Endodermal cell (in vitro differentiated cells): ENCODE data around the gene ARHGEF10L. TPM values are rescaled to one million over a fixed set of nuclear protein-coding genes. Genes with fewer than 3 reads are reported as not detected.

Source experiments
- DNase-seq: peaks from one replicate; pipeline ENCODE4 v3.0.0-alpha.2; 2017
- H3K27ac ChIP-seq: 2 replicates; pipeline ENCODE4 v1.5.1; 2013; ENCODE audit warnings: mild to moderate bottlenecking, low read depth, low read length, moderate library complexity
- H3K27me3 ChIP-seq: 2 replicates; pipeline ENCODE4 v1.6.1; 2013; ENCODE audit warnings: mild to moderate bottlenecking, low read length, moderate library complexity; ENCODE audit not compliant: insufficient read depth, control insufficient read depth, poor library complexity, severe bottlenecking
- H3K36me3 ChIP-seq: 2 replicates; pipeline ENCODE4 v1.7.0; 2013; ENCODE audit warnings: mild to moderate bottlenecking, low read length, moderate library complexity; ENCODE audit not compliant: control insufficient read depth, insufficient read depth
- H3K4me1 ChIP-seq: one replicate; pipeline ENCODE4 v1.7.0; 2013; ENCODE audit warnings: low read length; ENCODE audit not compliant: control insufficient read depth, insufficient read depth
- H3K4me3 ChIP-seq: 2 replicates; pipeline ENCODE4 v1.5.1; 2013; ENCODE audit warnings: mild to moderate bottlenecking, low read length, moderate library complexity
- H3K9ac ChIP-seq: 2 replicates; pipeline ENCODE4 v1.6.1; 2013; ENCODE audit warnings: mild to moderate bottlenecking, low read length, moderate library complexity; ENCODE audit not compliant: poor library complexity, severe bottlenecking; ENCODE audit errors: extremely low read depth
- H3K9me3 ChIP-seq: 2 replicates; pipeline ENCODE4 v1.6.1; 2013; ENCODE audit warnings: mild to moderate bottlenecking, low read length, moderate library complexity; ENCODE audit not compliant: control insufficient read depth
- H3K27ac Mint-ChIP-seq: 2 replicates; pipeline ENCODE4 v1.8.0; 2020; ENCODE audit warnings: mixed read lengths
- H3K27me3 Mint-ChIP-seq: 2 replicates; pipeline ENCODE4 v1.8.0; 2021; ENCODE audit warnings: mild to moderate bottlenecking, mixed read lengths; ENCODE audit not compliant: insufficient read depth
- H3K36me3 Mint-ChIP-seq: 2 replicates; pipeline ENCODE4 v1.8.0; 2020; ENCODE audit warnings: low read depth, mixed read lengths
- H3K4me1 Mint-ChIP-seq: 2 replicates; pipeline ENCODE4 v1.8.0; 2020; ENCODE audit warnings: mixed read lengths
- H3K4me3 Mint-ChIP-seq: 2 replicates; pipeline ENCODE4 v1.8.0; 2020; ENCODE audit warnings: mild to moderate bottlenecking, moderate library complexity, mixed read lengths
- H3K9me3 Mint-ChIP-seq: 2 replicates; pipeline ENCODE4 v1.8.0; 2020; ENCODE audit warnings: mild to moderate bottlenecking, mixed read lengths
- CTCF ChIP-seq: fragments of 200-600 bp; sonication (generic); conservative IDR thresholded peaks from 2 replicates; pipeline ENCODE4 v1.5.0; 2021; ENCODE audit warnings: antibody characterized with exemption, mild to moderate bottlenecking
- WGBS, 2 experiments: methylation state at CpG; one replicate each; pipeline versions ENCODE4 v1.1.5 to v1.1.7; 2013; ENCODE audit warnings: missing lambda C conversion rate in 2 of 2, mixed read lengths in 1 of 2; ENCODE audit not compliant: insufficient coverage in 1 of 2, insufficient read length in 1 of 2; 5-methylcytosine and 5-hydroxymethylcytosine counted together
- total RNA-seq, 2 donors: library from RNA; stranded (reverse); fragmentation: NEBNext Ultra II Directional in 1 of 2; extraction: Animal tissue kit (Norgen Biotek cat#: 25700) in 1 of 2; gene quantifications; 2 replicates in 1 of 2; 3 replicates in 1 of 2; pipeline ENCODE4 v1.2.1, GENCODE V29; 2021

Gene ARHGEF10L
- total RNA-seq, 2 donors from 2014 or later: 5.2 to 10.5 TPM

- H3K4me1 ChIP-seq: peaks cover 3% of the 10 kb centered on the region
- H3K27ac Mint-ChIP-seq: peak overlapping the region; percentile 83
- H3K4me1 Mint-ChIP-seq: peaks cover 10% of the 10 kb centered on the region
- H3K4me3 ChIP-seq: peak overlapping the region; percentile 45
- H3K27me3 Mint-ChIP-seq: peaks cover 84% of the 10 kb centered on the region
- WGBS, 2 experiments: 18 to 21% methylated on average over 7 to 20 of the region's 20 CpGs
- H3K36me3 Mint-ChIP-seq: no peaks in the 10 kb centered on the region
- peaks cover 3% of the 10 kb centered on the region for H3K9me3 Mint-ChIP-seq
- H3K9ac ChIP-seq: no peak overlapping the region
- DNase-seq: no peak
- peak overlapping the region; percentile 96 for H3K27ac ChIP-seq
- H3K36me3 ChIP-seq: no peaks in the 10 kb centered on the region
- no peaks in the 10 kb centered on the region for H3K9me3 ChIP-seq
- peak overlapping the region; percentile 64 for H3K4me3 Mint-ChIP-seq
- no peak for TF ChIP-seq CTCF
- H3K27me3 ChIP-seq: peaks cover 71% of the 10 kb centered on the region
Observed at GRCh38 chr1:17539118-17539476, 401 bp upstream of the ARHGEF10L start.

DNA sequence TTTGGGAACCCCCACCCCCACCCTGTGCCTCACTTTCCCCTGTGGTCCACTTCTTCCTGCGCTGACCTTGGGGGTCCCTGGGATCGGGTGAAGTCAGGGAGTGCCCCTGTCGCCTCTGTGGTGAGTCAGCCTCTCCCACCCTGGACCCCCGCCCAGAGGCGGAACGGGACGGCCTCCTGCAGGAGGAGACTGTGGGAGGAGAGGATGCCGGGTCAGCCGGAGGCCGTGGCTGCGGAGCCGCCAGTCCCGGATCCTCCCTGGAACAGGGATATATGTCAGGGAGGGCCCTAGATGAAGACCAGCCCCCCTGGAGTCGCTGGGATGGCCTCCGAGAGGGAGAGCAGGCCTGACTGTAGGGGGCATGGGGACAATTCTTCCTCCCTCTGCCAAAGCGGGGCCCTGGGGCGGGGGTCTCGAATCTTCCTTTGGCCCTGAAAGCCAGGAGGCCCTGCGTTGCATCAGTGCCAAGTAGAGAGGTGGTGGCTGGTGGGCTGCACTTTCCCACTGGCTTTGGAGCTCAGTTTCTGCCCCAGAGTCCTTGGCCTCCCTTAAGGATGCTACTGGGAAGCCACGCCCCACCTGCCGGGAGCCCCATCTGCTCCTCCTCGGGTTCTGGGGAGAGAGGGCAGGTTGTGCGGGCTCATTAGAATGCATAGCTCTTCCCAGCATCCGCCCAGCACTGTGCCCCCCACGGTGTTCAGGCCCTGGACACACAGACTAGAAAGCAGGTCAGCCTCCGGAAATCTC, 930 bp downstream of the ARHGEF10L start:
- Mint-ChIP-seq H3K4me3 (peak overlapping the region; percentile 67), H3K27me3 (peaks cover 82% of the 10 kb centered on the region), H3K4me1 (peaks cover 10% of the 10 kb centered on the region), H3K27ac (peak overlapping the region; percentile 74), H3K36me3 (peaks cover 4% of the 10 kb centered on the region), H3K9me3 (peaks cover 5% of the 10 kb centered on the region)
- peaks cover 66% of the 10 kb centered on the region for H3K27me3 ChIP-seq
- DNase-seq: peak; percentile 90
- H3K36me3 ChIP-seq: no peaks in the 10 kb centered on the region
- TF ChIP-seq CTCF: no peak
- H3K4me1 ChIP-seq: peaks cover 3% of the 10 kb centered on the region
- WGBS, 2 experiments: 14 to 17% methylated on average over 6 to 26 of the region's 26 CpGs
- no peaks in the 10 kb centered on the region for H3K9me3 ChIP-seq
- H3K27ac ChIP-seq: peak overlapping the region; percentile 94
- H3K4me3 ChIP-seq: peak overlapping the region; percentile 79
- H3K9ac ChIP-seq: peak overlapping the region; percentile 63

DNA sequence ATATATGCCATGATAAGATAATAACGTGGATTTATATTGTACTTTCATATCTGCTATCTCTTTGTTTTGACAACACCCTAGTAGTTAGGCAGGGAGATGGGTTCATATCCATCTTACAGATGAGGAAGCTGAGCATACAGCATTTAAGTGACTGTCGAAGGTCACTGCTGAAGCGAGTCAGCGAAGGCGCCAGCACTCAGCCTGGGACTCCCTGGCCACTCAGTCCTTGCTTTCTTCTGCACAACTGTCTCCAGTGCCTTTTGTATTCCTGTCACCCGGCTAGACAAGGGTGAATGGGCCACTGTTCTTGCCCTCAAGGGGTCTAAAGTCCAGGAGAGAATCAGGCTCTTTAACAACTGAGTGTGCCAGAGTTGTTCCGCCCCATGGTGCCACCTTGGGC, 3.1 kb downstream of the ARHGEF10L start:
- no peak overlapping the region for H3K4me3 ChIP-seq
- H3K27ac ChIP-seq: no peak overlapping the region
- peaks cover 3% of the 10 kb centered on the region for H3K4me1 ChIP-seq
- Mint-ChIP-seq H3K27me3 (peaks cover 78% of the 10 kb centered on the region), H3K9me3 (peaks cover 5% of the 10 kb centered on the region), H3K36me3 (peaks cover 4% of the 10 kb centered on the region), H3K4me1 (peaks cover 18% of the 10 kb centered on the region), H3K4me3 (no peak overlapping the region), H3K27ac (no peak overlapping the region)
- peaks cover 54% of the 10 kb centered on the region for H3K27me3 ChIP-seq
- WGBS, 2 experiments: 88 to 91% methylated on average over 7 of the region's 7 CpGs
- H3K36me3 ChIP-seq: no peaks in the 10 kb centered on the region
- no peak overlapping the region for H3K9ac ChIP-seq
- no peaks in the 10 kb centered on the region for H3K9me3 ChIP-seq
- no peak for TF ChIP-seq CTCF
- no peak for DNase-seq
